ENCODE results near the gene ANKRD11. TPM values are rescaled to one million over a fixed set of nuclear protein-coding genes. Genes with fewer than 3 reads are reported as not detected.
"Not testable (repeated sequence)": the region's sequence is repeated elsewhere in the genome, so short reads cannot be mapped to it uniquely, and the experiment has no call there.

The ANKRD11 gene
- total and polyA plus RNA-seq, 7 experiments from 2014 or later, result 8.7 to 254 (median 239) TPM

DNA sequence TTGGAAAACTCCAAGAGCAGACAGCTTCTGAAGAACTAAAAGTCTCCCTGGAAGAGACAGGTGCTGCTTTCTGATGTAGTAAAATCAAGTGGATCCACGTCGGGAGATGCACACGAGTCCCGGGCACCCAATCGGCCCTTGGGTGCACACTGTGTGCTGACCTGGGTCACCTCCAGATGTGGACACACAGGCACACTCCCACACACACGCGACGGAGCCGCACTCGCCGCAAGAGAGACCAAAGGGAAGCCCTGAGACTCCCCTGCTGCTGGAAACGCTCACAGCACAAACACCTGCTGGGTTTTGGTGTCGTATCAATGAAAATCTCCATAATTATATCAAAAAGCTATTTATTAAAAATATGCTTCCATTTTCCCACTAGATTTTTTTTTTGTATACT, 94.2 kb downstream of the ANKRD11 start:
- H3K9me3 ChIP-seq (ENCODE audit: control insufficient read depth in 2 of 3, low read length in 3 of 3), result no peaks in the 10 kb centered on the region
- no peaks in the 10 kb centered on the region for H3K27me3 Mint-ChIP-seq
- H3K36me3 Mint-ChIP-seq, result peaks cover 0 to 11% (median 0%) of the 10 kb centered on the region in 5 donors
- H3K4me1 Mint-ChIP-seq, result peaks cover 35 to 85% (median 58%) of the 10 kb centered on the region in 7 donors
- CTCF ChIA-PET, result no interaction called here
- intact Hi-C loops (cut with micrococcal nuclease), result no loop called here
- peaks cover 0 to 3% (median 0%) of the 10 kb centered on the region in 11 donors for H3K9me3 Mint-ChIP-seq
- H3K27me3 ChIP-seq (ENCODE audit: control insufficient read depth in 2 of 2, insufficient read depth in 2 of 2, low read length in 2 of 2), result no peaks in the 10 kb centered on the region
- POLR2A ChIA-PET, result no interaction called here
- no peak for DNase-seq
- H3K36me3 ChIP-seq (ENCODE audit: control insufficient read depth in 2 of 3, insufficient read depth in 3 of 3, low read length in 3 of 3), result peaks cover 0 to 20% (median 4%) of the 10 kb centered on the region in 3 experiments
- peak overlapping the region in 2 of 10 donors; percentile 7 to 45 for H3K4me3 Mint-ChIP-seq
- H3K4me1 ChIP-seq (ENCODE audit: control insufficient read depth in 2 of 2, insufficient read depth in 2 of 2, low read length in 2 of 2), result peaks cover 15 to 34% of the 10 kb centered on the region in 2 donors
- no peak for ATAC-seq
- H3K4me3 ChIP-seq (ENCODE audit: low read length), result no peak overlapping the region
- no peak overlapping the region for H3K27ac ChIP-seq (ENCODE audit: low read depth, low read length)
- H3K27ac Mint-ChIP-seq, result peak overlapping the region in 4 of 9 donors; percentile 9 to 73 (median 38)

DNA sequence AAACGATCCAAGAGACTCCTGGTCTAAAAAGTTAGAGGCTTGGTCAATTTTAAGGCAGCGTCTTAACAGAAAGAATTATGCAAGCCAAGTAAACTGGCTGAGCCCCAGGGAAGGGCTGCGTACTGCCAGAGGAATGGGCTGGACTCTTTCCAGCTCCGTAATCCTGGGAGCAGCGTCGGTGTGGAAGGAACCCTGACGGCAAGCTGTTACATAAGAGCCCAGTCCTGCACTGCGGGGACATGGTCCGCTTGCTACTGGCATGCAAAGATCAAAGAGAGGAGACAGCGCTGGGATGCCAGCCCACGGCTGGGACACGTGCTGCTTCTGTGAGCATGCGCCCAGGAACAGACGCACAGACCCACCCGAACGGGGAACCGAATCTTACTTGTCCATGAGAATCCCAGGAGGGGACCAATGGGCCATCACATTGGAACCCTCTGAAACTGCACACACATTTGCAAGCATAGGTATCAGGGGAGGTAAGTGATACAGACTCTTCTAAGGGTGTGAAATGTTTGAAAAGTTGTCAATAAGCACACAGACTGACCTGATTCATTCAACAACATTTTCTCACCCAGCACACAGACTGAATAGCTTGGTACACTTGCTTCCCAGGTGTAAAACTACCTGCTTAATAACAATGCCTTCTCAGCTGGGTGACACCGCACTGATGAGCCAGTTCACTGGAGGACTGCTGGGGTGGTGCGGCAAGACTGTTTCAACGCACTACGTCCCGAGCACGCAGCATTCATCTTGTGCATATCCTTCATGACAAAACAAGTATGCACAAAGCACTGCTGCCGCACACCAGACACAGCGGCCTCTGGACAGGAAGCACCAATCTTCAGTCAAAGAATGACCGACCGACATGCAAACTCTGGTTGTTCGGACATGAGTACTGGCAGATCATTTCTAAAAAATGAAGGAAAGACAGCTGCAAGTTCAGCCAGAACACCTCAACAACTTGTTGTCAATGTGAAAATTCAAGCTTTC, 94.9 kb downstream of the ANKRD11 start:
- H3K4me3 ChIP-seq (ENCODE audit: low read length), result no peak overlapping the region
- H3K27me3 Mint-ChIP-seq, result no peaks in the 10 kb centered on the region
- no peaks in the 10 kb centered on the region for H3K9me3 ChIP-seq (ENCODE audit: control insufficient read depth in 2 of 3, low read length in 3 of 3)
- ChIA-PET POLR2A (no interaction called here), CTCF (no interaction called here)
- intact Hi-C loops (cut with micrococcal nuclease), result no loop called here
- peaks cover 34 to 83% (median 60%) of the 10 kb centered on the region in 7 donors for H3K4me1 Mint-ChIP-seq
- peak overlapping the region in 6 of 9 donors; percentile 9 to 77 (median 48) for H3K27ac Mint-ChIP-seq
- H3K36me3 ChIP-seq (ENCODE audit: control insufficient read depth in 2 of 3, insufficient read depth in 3 of 3, low read length in 3 of 3), result peaks cover 0 to 20% (median 4%) of the 10 kb centered on the region in 3 experiments
- H3K36me3 Mint-ChIP-seq, result peaks cover 0 to 16% (median 2%) of the 10 kb centered on the region in 5 donors
- H3K4me1 ChIP-seq (ENCODE audit: control insufficient read depth in 2 of 2, insufficient read depth in 2 of 2, low read length in 2 of 2), result peaks cover 15 to 34% of the 10 kb centered on the region in 2 donors
- no peak overlapping the region for H3K27ac ChIP-seq (ENCODE audit: low read depth, low read length)
- DNase-seq (no peak), ATAC-seq (no peak)
- H3K27me3 ChIP-seq (ENCODE audit: control insufficient read depth in 2 of 2, insufficient read depth in 2 of 2, low read length in 2 of 2), result no peaks in the 10 kb centered on the region
- peaks cover 0 to 3% (median 0%) of the 10 kb centered on the region in 11 donors for H3K9me3 Mint-ChIP-seq
- peak overlapping the region in 4 of 10 donors; percentile 16 to 45 (median 30) for H3K4me3 Mint-ChIP-seq

DNA sequence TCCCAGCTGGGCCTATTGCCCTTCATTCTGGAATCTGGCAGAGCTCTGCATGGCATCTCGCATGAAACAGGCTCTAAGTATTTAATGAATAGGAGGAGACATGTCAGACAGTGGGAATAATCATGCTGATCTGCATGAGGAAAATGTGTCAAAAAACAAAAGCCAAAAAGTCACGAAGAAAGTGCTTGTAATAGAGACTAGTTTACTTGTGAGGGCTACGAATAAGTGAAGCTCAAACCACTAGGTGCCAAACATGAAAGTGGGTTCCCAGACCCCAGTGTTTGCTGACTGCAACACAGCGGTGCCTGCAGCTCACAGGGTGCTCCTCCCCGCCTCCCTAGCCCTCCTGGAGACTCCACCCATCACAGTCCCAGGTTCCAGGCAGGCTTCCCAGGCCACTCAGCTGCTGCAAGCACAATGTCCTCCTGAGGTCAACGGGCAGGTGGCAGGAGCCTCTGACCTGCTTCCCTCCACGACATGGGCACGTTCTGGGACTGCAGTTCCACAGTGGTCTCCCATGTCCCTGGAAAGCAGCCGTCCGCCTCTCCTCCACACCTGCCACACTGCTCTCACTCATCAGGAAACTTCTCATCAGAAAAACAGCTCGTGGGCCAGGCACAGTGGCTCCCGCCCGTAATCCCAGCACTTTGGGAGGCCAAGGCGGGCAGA, 96.5 kb downstream of the ANKRD11 start:
- H3K9me3 ChIP-seq (ENCODE audit: control insufficient read depth in 2 of 3, low read length in 3 of 3), result no peaks in the 10 kb centered on the region
- ChIA-PET CTCF (no interaction called here), POLR2A (interaction anchor here (0.6 kb wide), 1 partner anchor 102 kb away, joined by 3 read pairs; no protein-coding TSS in a partner anchor)
- intact Hi-C loops (cut with micrococcal nuclease), result loop anchor here in 1 of 2 donors (2.0 kb wide), 1 partner anchor 13 kb away; no protein-coding TSS in a partner anchor
- Mint-ChIP-seq H3K36me3 (peaks cover 4 to 26% (median 14%) of the 10 kb centered on the region in 5 donors), H3K4me3 (no peak overlapping the region), H3K9me3 (peaks cover 0 to 5% (median 2%) of the 10 kb centered on the region in 11 donors), H3K27me3 (no peaks in the 10 kb centered on the region), H3K4me1 (peaks cover 35 to 86% (median 63%) of the 10 kb centered on the region in 7 donors), H3K27ac (peak overlapping the region in 5 of 9 donors; percentile 43 to 81 (median 49))
- peaks cover 0 to 20% (median 4%) of the 10 kb centered on the region in 3 experiments for H3K36me3 ChIP-seq (ENCODE audit: control insufficient read depth in 2 of 3, insufficient read depth in 3 of 3, low read length in 3 of 3)
- ATAC-seq (no peak), DNase-seq (no peak)
- no peak overlapping the region for H3K4me3 ChIP-seq (ENCODE audit: low read length)
- peaks cover 13 to 27% of the 10 kb centered on the region in 2 donors for H3K4me1 ChIP-seq (ENCODE audit: control insufficient read depth in 2 of 2, insufficient read depth in 2 of 2, low read length in 2 of 2)
- H3K27me3 ChIP-seq (ENCODE audit: control insufficient read depth in 2 of 2, insufficient read depth in 2 of 2, low read length in 2 of 2), result no peaks in the 10 kb centered on the region
- no peak overlapping the region for H3K27ac ChIP-seq (ENCODE audit: low read depth, low read length)

DNA sequence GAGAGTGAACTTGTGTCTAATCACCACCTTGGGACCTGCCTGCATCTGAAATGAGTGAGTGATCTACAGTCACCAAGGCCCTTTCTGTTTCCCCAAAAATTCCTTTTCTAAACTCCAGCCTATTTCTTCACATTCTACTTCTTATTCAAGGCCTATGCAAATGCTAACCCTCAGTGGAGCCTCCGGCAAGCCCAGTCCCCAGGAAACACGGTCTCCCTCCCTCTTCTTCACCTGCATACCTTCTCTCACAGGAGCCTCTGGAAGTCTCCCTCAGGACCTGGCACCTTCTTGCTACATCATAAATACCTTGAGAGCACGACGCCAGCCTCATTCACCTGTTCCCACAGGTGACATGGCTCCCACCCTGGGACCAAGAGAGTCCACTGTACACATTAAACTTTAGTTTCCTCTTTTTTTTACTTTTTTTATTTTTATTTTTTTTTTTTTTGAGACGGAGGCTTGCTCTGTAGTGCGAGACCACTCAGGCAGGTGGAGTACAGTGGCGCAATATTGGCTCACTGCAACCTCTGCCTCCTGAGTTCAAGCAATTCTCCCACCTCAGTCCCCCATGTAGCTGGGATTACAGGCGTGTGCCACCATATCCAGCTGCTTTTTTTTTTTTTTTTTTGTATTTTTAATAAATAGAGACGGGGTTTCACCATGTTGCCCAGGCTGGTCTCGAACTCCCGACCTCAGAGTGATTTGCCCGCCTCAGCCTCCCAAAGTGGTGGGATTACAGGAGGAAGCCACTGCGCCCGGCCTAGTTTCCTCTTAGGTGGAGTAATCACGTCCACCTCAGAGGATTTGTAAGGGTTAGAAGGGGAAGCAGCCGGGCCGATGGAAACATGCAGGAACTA, 97.3 kb downstream of the ANKRD11 start:
- H3K27me3 Mint-ChIP-seq, result no peaks in the 10 kb centered on the region
- no peak for DNase-seq
- Histone ChIP-seq H3K27ac (ENCODE audit: low read depth, low read length) (no peak overlapping the region), H3K4me1 (ENCODE audit: control insufficient read depth in 2 of 2, insufficient read depth in 2 of 2, low read length in 2 of 2) (peaks cover 13 to 28% of the 10 kb centered on the region in 2 donors), H3K9me3 (ENCODE audit: control insufficient read depth in 2 of 3, low read length in 3 of 3) (no peaks in the 10 kb centered on the region), H3K36me3 (ENCODE audit: control insufficient read depth in 2 of 3, insufficient read depth in 3 of 3, low read length in 3 of 3) (peaks cover 0 to 20% (median 4%) of the 10 kb centered on the region in 3 experiments), H3K27me3 (ENCODE audit: control insufficient read depth in 2 of 2, insufficient read depth in 2 of 2, low read length in 2 of 2) (no peaks in the 10 kb centered on the region), H3K4me3 (ENCODE audit: low read length) (no peak overlapping the region)
- ChIA-PET CTCF (no interaction called here), POLR2A (no interaction called here)
- H3K36me3 Mint-ChIP-seq, result peaks cover 4 to 26% (median 21%) of the 10 kb centered on the region in 5 donors
- ATAC-seq, result no peak
- intact Hi-C loops (cut with micrococcal nuclease), result loop anchor here in 1 of 2 donors (2.0 kb wide), 1 partner anchor 14 kb away; no protein-coding TSS in a partner anchor
- peak overlapping the region in 1 of 10 donors; percentile 47 for H3K4me3 Mint-ChIP-seq
- peaks cover 0 to 5% (median 3%) of the 10 kb centered on the region in 11 donors for H3K9me3 Mint-ChIP-seq
- peak overlapping the region in 6 of 9 donors; percentile 16 to 85 (median 54) for H3K27ac Mint-ChIP-seq
- peaks cover 38 to 88% (median 66%) of the 10 kb centered on the region in 7 donors for H3K4me1 Mint-ChIP-seq

DNA sequence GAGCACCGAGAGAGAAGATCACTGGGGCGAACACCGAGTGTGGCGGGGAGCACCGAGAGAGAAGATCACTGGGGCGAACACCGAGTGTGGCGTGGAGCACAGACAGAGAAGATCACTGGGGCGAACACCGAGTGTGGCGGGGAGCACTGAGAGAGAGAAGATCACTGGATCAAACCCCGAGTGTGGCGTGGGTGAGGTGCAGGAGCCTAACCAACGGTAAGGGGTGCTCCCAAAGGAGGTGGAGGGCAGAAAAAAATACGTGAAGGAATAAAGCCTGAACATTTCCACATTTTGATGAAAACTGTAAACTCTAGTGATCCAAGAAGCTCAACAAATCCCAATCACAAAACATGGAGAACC, 100.2 kb downstream of the ANKRD11 start:
- H3K4me3 ChIP-seq (ENCODE audit: low read length); H3K27me3 ChIP-seq (ENCODE audit: control insufficient read depth in 2 of 2, insufficient read depth in 2 of 2, low read length in 2 of 2); POLR2A ChIA-PET; H3K27me3 Mint-ChIP-seq; ATAC-seq; H3K9me3 Mint-ChIP-seq; H3K36me3 ChIP-seq (ENCODE audit: control insufficient read depth in 2 of 3, insufficient read depth in 3 of 3, low read length in 3 of 3); DNase-seq; H3K27ac ChIP-seq (ENCODE audit: low read depth, low read length); H3K9me3 ChIP-seq (ENCODE audit: control insufficient read depth in 2 of 3, low read length in 3 of 3); intact Hi-C loops (cut with micrococcal nuclease): not testable (repeated sequence)
- H3K27ac Mint-ChIP-seq, result peak overlapping the region in 3 of 9 donors; percentile 38 to 81 (median 38)
- H3K36me3 Mint-ChIP-seq, result peaks cover 4 to 26% (median 21%) of the 10 kb centered on the region in 5 donors
- peak overlapping the region in 3 of 10 donors; percentile 7 to 28 (median 19) for H3K4me3 Mint-ChIP-seq
- H3K4me1 ChIP-seq (ENCODE audit: control insufficient read depth in 2 of 2, insufficient read depth in 2 of 2, low read length in 2 of 2), result peaks cover 16 to 34% of the 10 kb centered on the region in 2 donors
- CTCF ChIA-PET, result interaction anchor here (1.2 kb wide), 1 partner anchor 143 kb away, joined by 3 read pairs; no protein-coding TSS in a partner anchor
- H3K4me1 Mint-ChIP-seq, result peaks cover 52 to 88% (median 73%) of the 10 kb centered on the region in 7 donors

Data from naive thymus-derived CD4-positive, alpha-beta T cell (primary cell).